Ammon's horn (tissue), 1 donor: ENCODE measurements around the gene TEAD3.
"Not testable (repeated sequence)": the region's sequence is repeated elsewhere in the genome, so short reads cannot be mapped to it uniquely, and the experiment has no call there.

Experiments used
- DNase-seq: peaks from one replicate; pipeline ENCODE4 v3.0.0-alpha.2; 2016; ENCODE audit warnings: low spot score

Gene TEAD3

GRCh38 chr6:35451354-35452182 lies 45.3 kb downstream of the TEAD3 start:
- no peak for DNase-seq

- DNase-seq = peak; percentile 80
These were observed 47.5 kb downstream of the TEAD3 start for GRCh38 chr6:35449287-35449881.

- no peak for DNase-seq
These were observed 48.7 kb downstream of the TEAD3 start for GRCh38 chr6:35448191-35448590.

GRCh38 chr6:35445691-35446090 lies 51.2 kb downstream of the TEAD3 start:
- DNase-seq = no peak

GRCh38 chr6:35443341-35444030 lies 53.4 kb downstream of the TEAD3 start:
- no peak for DNase-seq

- no peak for DNase-seq
These were observed 54.2 kb downstream of the TEAD3 start for GRCh38 chr6:35442693-35443092.

GRCh38 chr6:35441642-35442041 lies 55.2 kb downstream of the TEAD3 start:
- no peak for DNase-seq

- DNase-seq = no peak
These were observed 55.7 kb downstream of the TEAD3 start for GRCh38 chr6:35441205-35441604.

GRCh38 chr6:35439308-35439707 lies 57.6 kb downstream of the TEAD3 start:
- no peak for DNase-seq

- not testable (repeated sequence) for DNase-seq
These were observed 58.4 kb downstream of the TEAD3 start for GRCh38 chr6:35438378-35439065.

- no peak for DNase-seq
These were observed 60.6 kb downstream of the TEAD3 start for GRCh38 chr6:35436071-35436857.

- no peak for DNase-seq
These were observed 61.6 kb downstream of the TEAD3 start for GRCh38 chr6:35435074-35435837.

GRCh38 chr6:35432702-35433101 lies 64.2 kb downstream of the TEAD3 start:
- not testable (repeated sequence) for DNase-seq

GRCh38 chr6:35432291-35432690 lies 64.6 kb downstream of the TEAD3 start:
- DNase-seq = no peak

GRCh38 chr6:35429463-35429862 lies 67.4 kb downstream of the TEAD3 start:
- no peak for DNase-seq

- no peak for DNase-seq
These were observed 68.3 kb downstream of the TEAD3 start for GRCh38 chr6:35428421-35429149.

GRCh38 chr6:35427851-35428321 lies 69.0 kb downstream of the TEAD3 start:
- no peak for DNase-seq

- no peak for DNase-seq
These were observed 69.4 kb downstream of the TEAD3 start for GRCh38 chr6:35427435-35427834.

- peak; percentile 60 for DNase-seq
These were observed 70.8 kb downstream of the TEAD3 start for GRCh38 chr6:35426074-35426473.

GRCh38 chr6:35425284-35425683 lies 71.6 kb downstream of the TEAD3 start:
- no peak for DNase-seq
